ENCODE data around the gene SUB1. TPM values are rescaled to one million over a fixed set of nuclear protein-coding genes. Genes with fewer than 3 reads are reported as not detected.

SUB1 gene
- total RNA-seq, 1 donor from 2014 or later: 119 TPM

DNA sequence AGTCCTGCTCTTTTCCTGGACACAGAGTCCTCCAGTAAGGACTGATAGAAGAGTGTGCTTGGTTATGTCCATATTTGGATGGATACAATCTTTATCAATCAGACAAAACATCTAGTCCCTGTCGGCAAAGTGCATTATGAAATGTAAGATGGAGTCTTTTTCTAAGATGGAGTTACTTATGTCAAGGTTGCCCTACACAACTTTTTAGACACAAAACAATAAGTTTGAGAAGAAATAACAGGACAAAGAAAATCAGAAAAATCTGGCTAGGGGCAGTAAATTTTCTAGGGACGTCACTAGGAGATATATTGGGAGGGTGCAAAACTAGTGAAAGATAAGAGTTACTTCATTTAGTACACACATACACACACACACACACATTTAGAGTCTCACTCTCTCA lies 23.3 kb upstream of the SUB1 start:
- Histone ChIP-seq H3K27me3 (ENCODE audit: low read depth) (no peaks in the 10 kb centered on the region), H3K9me3 (no peaks in the 10 kb centered on the region), H3K4me3 (no peak overlapping the region), H3K4me1 (no peaks in the 10 kb centered on the region), H3K27ac (no peak overlapping the region), H3K36me3 (no peaks in the 10 kb centered on the region)
- ATAC-seq (no peak), DNase-seq (no peak)
- TF ChIP-seq, protein P1, sequence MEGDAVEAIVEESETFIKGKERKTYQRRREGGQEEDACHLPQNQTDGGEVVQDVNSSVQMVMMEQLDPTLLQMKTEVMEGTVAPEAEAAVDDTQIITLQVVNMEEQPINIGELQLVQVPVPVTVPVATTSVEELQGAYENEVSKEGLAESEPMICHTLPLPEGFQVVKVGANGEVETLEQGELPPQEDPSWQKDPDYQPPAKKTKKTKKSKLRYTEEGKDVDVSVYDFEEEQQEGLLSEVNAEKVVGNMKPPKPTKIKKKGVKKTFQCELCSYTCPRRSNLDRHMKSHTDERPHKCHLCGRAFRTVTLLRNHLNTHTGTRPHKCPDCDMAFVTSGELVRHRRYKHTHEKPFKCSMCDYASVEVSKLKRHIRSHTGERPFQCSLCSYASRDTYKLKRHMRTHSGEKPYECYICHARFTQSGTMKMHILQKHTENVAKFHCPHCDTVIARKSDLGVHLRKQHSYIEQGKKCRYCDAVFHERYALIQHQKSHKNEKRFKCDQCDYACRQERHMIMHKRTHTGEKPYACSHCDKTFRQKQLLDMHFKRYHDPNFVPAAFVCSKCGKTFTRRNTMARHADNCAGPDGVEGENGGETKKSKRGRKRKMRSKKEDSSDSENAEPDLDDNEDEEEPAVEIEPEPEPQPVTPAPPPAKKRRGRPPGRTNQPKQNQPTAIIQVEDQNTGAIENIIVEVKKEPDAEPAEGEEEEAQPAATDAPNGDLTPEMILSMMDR (IDR thresholded peaks at IDR 0.05): no peak
- intact Hi-C loops (cut with DNase I): no loop called here

DNA sequence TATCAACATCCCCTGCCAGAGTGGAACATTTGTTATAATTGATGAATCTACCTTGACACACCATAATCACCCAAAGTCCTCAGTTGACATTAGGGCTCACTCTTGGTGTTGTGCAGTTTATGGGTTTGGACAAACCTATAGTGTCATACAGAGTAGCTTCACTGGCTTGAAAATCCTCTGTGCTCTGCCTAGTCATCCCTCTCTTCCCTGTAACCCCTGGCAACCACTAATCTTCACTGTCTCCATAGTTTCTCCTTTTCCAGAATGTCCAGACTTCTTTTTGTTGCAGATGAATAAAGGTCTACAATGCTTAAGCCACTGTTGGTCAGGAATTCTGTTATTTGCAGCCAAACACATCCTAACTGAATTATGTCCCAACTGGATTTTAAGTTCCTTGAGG lies 22.5 kb upstream of the SUB1 start:
- TF ChIP-seq, protein P1 (IDR thresholded peaks at IDR 0.05): no peak
- Histone ChIP-seq H3K36me3 (no peaks in the 10 kb centered on the region), H3K9me3 (no peaks in the 10 kb centered on the region), H3K27me3 (ENCODE audit: low read depth) (no peaks in the 10 kb centered on the region), H3K4me1 (no peaks in the 10 kb centered on the region), H3K4me3 (no peak overlapping the region), H3K27ac (no peak overlapping the region)
- intact Hi-C loops (cut with DNase I): no loop called here
- DNase-seq: no peak
- ATAC-seq: no peak

DNA sequence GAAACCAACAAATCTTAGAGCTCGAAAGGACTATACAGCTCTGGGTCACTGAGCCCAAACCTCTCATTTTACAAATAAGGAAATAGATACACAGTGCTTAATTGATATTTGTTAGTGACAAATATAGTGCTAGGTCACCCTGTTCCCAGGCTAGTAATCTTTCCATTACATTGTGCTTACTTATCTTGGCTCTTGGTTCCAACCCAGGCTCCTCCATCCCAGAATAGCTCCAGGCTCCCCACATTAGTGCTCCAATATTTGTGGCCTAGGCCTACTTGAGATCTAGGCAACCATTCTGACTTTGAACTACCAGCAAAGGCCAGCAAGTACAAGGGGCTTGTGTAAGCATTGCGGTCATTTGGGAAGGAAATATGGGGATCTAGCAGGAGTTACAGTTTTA lies 21.7 kb upstream of the SUB1 start:
- intact Hi-C loops (cut with DNase I): no loop called here
- Histone ChIP-seq H3K4me3 (no peak overlapping the region), H3K27ac (no peak overlapping the region), H3K9me3 (no peaks in the 10 kb centered on the region), H3K27me3 (ENCODE audit: low read depth) (no peaks in the 10 kb centered on the region), H3K4me1 (no peaks in the 10 kb centered on the region), H3K36me3 (no peaks in the 10 kb centered on the region)
- DNase-seq: no peak
- no peak for ATAC-seq
- TF ChIP-seq, protein P1 (IDR thresholded peaks at IDR 0.05): no peak

DNA sequence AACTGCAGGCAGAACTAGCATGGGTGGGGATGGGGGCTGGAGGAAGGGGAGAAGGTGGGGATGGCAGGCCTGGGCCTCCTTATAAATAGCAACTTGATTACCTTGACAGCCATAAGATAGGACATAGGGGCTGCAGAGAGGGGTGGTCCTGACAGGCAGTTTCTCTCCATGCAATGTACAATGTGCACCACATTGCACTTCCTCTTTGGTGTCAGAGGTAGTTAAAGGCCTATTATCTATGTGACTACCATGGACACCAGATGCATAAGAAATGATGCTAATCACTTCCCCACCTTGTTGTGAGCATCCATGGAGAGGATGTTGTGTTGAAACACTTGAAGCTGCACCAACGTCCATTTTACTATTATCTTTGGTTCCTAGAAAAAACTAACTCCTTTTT lies 20.2 kb upstream of the SUB1 start:
- no peaks in the 10 kb centered on the region for H3K9me3 ChIP-seq
- ATAC-seq (no peak), DNase-seq (no peak)
- TF ChIP-seq, protein P1 (IDR thresholded peaks at IDR 0.05): no peak
- H3K36me3 ChIP-seq: no peaks in the 10 kb centered on the region
- intact Hi-C loops (cut with DNase I): no loop called here
- no peaks in the 10 kb centered on the region for H3K27me3 ChIP-seq (ENCODE audit: low read depth)
- H3K4me1 ChIP-seq: no peaks in the 10 kb centered on the region
- no peak overlapping the region for H3K4me3 ChIP-seq
- no peak overlapping the region for H3K27ac ChIP-seq

DNA sequence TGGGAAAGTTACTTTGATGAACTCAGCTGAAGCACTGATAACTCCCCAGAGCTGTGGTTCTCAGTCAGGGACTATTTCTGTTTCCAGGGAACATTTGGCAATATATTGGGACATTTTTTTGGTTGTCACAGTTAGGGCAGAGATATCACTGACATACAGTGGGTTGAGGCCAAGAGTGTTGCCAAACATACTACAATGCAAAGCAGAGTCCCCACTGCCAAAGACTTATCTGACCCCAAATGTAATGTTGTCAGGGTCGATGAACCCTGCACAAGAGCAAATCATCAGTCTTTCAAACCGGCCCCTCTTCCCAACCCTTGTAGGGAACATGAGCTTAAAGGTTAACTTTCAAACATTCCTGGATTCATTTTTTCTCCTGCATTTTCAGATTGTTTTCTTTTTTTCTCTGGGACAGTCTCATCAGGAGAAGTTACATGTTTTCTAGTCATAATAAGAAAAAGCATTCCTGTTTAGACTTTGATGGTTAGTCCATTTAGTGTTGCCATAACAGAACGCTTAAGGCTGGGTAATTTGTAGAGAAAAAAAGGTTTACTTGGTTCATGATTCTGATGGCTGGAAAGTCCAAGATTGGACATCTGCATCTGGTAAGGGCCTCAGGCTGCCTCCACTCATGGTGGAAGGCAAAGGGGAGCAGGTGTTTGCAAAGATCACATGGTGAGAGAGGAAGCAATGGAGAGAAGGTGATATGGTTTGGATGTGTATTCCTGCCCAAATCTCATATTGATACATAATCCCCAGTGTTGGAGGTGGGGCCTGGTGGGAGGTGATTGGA lies 18.8 kb upstream of the SUB1 start:
- Histone ChIP-seq H3K27me3 (ENCODE audit: low read depth) (no peaks in the 10 kb centered on the region), H3K36me3 (no peaks in the 10 kb centered on the region), H3K9me3 (no peaks in the 10 kb centered on the region), H3K27ac (no peak overlapping the region), H3K4me3 (no peak overlapping the region), H3K4me1 (no peaks in the 10 kb centered on the region)
- intact Hi-C loops (cut with DNase I): no loop called here
- TF ChIP-seq, protein P1 (IDR thresholded peaks at IDR 0.05): no peak
- no peak for ATAC-seq
- DNase-seq: no peak
